Activated naive CD4-positive, alpha-beta T cell treated with anti-CD3 and anti-CD28 coated beads, Interleukin-2, amount 10 ng/mL, durations not matched to agents 5 hours and 36 hours (primary cell): ENCODE data around the gene CDY1. TPM values are rescaled to one million over a fixed set of nuclear protein-coding genes. Genes with fewer than 3 reads are reported as not detected.

ENCODE experiments used
- total RNA-seq, 2 experiments: library from RNA; stranded (reverse); gene quantifications; one replicate each; pipeline ENCODE4 v1.2.3, GENCODE V29; 2021

Gene CDY1, protein sequence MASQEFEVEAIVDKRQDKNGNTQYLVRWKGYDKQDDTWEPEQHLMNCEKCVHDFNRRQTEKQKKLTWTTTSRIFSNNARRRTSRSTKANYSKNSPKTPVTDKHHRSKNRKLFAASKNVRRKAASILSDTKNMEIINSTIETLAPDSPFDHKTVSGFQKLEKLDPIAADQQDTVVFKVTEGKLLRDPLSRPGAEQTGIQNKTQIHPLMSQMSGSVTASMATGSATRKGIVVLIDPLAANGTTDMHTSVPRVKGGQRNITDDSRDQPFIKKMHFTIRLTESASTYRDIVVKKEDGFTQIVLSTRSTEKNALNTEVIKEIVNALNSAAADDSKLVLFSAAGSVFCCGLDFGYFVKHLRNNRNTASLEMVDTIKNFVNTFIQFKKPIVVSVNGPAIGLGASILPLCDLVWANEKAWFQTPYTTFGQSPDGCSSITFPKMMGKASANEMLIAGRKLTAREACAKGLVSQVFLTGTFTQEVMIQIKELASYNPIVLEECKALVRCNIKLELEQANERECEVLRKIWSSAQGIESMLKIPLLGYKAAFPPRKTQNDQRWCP
- not detected for total RNA-seq

DNA sequence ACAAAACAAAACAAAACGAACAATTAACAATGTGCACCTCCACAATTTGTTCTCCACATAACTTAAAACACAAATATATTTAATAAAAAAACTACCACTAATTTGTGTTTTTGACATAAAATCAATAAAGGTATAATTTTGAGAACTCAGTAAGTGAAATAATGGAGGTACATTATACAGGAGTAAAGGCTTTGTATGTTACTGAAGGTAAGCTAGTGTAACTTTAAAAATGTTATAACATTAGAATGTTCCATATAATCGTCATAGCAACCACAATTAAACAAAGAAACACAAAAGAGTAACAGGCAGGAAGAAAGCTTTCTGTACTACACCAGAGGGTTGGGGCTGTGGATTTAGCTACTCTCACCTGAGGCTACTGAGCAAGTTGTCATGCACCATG, at the start of gene CDY1:
CDY1 (plus strand) TSS at position 301 of the 400 bp plus-strand sequence. CDS start 326 bp downstream, outside the sequence.

